Osteoblast (primary cell): ENCODE measurements around the gene S100A16. TPM values are rescaled to one million over a fixed set of nuclear protein-coding genes. Genes with fewer than 3 reads are reported as not detected.
"Not testable (repeated sequence)": the region's sequence is repeated elsewhere in the genome, so short reads cannot be mapped to it uniquely, and the experiment has no call there.

Source experiments
- DNase-seq: peaks from one replicate; pipeline ENCODE4 v3.0.0; 2011; ENCODE audit warnings: low spot score, mixed read lengths; ENCODE audit not compliant: insufficient read length; ENCODE audit errors: missing footprints
- H2AFZ ChIP-seq: 2 replicates; pipeline ENCODE4 v1.6.0; 2011; ENCODE audit warnings: mild to moderate bottlenecking, low read length
- H3K27ac ChIP-seq: 2 replicates; pipeline ENCODE4 v1.5.1; 2011; ENCODE audit warnings: mild to moderate bottlenecking, low read depth, low read length, moderate library complexity
- H3K27me3 ChIP-seq: 2 replicates; pipeline ENCODE4 v1.6.0; 2012; ENCODE audit warnings: mild to moderate bottlenecking, control low read depth, inconsistent platforms, low read length, moderate library complexity; ENCODE audit not compliant: insufficient read depth
- H3K36me3 ChIP-seq: 2 replicates; pipeline ENCODE4 v1.5.1; 2011; ENCODE audit warnings: mild to moderate bottlenecking, low read length, control low read depth, moderate library complexity; ENCODE audit not compliant: insufficient read depth
- H3K4me1 ChIP-seq: 2 replicates; pipeline ENCODE4 v1.5.1; 2011; ENCODE audit warnings: mild to moderate bottlenecking, low read length, control low read depth, moderate library complexity; ENCODE audit not compliant: insufficient read depth
- H3K4me2 ChIP-seq: 2 replicates; pipeline ENCODE4 v1.6.0; 2011; ENCODE audit warnings: mild to moderate bottlenecking, low read length; ENCODE audit not compliant: insufficient read depth
- H3K4me3 ChIP-seq: fragments of 200-600 bp; sonication (generic); 3 replicates; pipeline ENCODE4 v1.5.1; 2012; ENCODE audit warnings: mild to moderate bottlenecking, low read length, inconsistent platforms; ENCODE audit not compliant: insufficient read depth
- H3K79me2 ChIP-seq: 2 replicates; pipeline ENCODE4 v1.6.0; 2012; ENCODE audit warnings: mild to moderate bottlenecking, low read length, control low read depth, inconsistent platforms; ENCODE audit not compliant: insufficient read depth
- H3K9me3 ChIP-seq: 2 replicates; pipeline ENCODE4 v1.5.1; 2011; ENCODE audit warnings: low read depth, low read length, control low read depth
- H4K20me1 ChIP-seq: 2 replicates; pipeline ENCODE4 v1.6.0; 2012; ENCODE audit warnings: mild to moderate bottlenecking, low read length, control low read depth; ENCODE audit not compliant: insufficient read depth
- total RNA-seq: library from RNA; depleted of rRNA; stranded (reverse); fragments of >200 nt; gene quantifications from 2 replicates; pipeline ENCODE4 v1.2.3, GENCODE V29; 2012
- TF ChIP-seq, protein P1 (sequence below): IDR thresholded peaks from 2 replicates; pipeline ENCODE4 v1.5.1; 2011; ENCODE audit warnings: mild to moderate bottlenecking, low read depth, low read length, moderate library complexity; ENCODE audit errors: extremely low read depth

S100A16 gene
- total RNA-seq, 1 donor = 190 TPM

DNA sequence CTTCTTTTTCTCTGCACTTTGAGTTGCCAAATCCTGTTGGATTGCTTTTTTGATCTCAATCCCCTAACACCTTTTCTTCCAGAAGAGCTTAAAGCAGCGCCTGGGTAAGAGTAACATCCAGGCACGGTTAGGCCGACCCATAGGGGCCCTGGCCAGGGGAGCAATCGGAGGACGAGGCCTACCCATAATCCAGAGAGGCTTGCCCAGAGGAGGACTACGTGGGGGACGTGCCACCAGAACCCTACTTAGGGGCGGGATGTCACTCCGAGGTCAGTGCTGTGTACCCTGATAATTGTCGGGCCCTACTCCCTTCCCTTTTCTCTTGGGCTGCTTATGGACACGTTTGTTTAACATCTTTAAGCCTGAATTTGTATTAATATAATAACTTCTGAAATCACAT is 29.2 kb upstream of the S100A16 start:
- no peak overlapping the region for H3K4me3 ChIP-seq
- H3K79me2 ChIP-seq = peaks cover 56% of the 10 kb centered on the region
- TF ChIP-seq, protein P1, sequence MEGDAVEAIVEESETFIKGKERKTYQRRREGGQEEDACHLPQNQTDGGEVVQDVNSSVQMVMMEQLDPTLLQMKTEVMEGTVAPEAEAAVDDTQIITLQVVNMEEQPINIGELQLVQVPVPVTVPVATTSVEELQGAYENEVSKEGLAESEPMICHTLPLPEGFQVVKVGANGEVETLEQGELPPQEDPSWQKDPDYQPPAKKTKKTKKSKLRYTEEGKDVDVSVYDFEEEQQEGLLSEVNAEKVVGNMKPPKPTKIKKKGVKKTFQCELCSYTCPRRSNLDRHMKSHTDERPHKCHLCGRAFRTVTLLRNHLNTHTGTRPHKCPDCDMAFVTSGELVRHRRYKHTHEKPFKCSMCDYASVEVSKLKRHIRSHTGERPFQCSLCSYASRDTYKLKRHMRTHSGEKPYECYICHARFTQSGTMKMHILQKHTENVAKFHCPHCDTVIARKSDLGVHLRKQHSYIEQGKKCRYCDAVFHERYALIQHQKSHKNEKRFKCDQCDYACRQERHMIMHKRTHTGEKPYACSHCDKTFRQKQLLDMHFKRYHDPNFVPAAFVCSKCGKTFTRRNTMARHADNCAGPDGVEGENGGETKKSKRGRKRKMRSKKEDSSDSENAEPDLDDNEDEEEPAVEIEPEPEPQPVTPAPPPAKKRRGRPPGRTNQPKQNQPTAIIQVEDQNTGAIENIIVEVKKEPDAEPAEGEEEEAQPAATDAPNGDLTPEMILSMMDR = no peak
- H3K4me1 ChIP-seq = no peaks in the 10 kb centered on the region
- no peak overlapping the region for H2AFZ ChIP-seq
- H4K20me1 ChIP-seq = peaks cover 22% of the 10 kb centered on the region
- H3K36me3 ChIP-seq = peaks cover 85% of the 10 kb centered on the region
- H3K27ac ChIP-seq = no peak overlapping the region
- H3K27me3 ChIP-seq = no peaks in the 10 kb centered on the region
- no peak for DNase-seq
- no peak overlapping the region for H3K4me2 ChIP-seq
- no peaks in the 10 kb centered on the region for H3K9me3 ChIP-seq

- Histone ChIP-seq H3K4me1 (no peaks in the 10 kb centered on the region), H3K9me3 (no peaks in the 10 kb centered on the region), H3K27me3 (no peaks in the 10 kb centered on the region), H3K4me3 (no peak overlapping the region), H3K79me2 (peaks cover 69% of the 10 kb centered on the region), H2AFZ (no peak overlapping the region), H4K20me1 (peaks cover 24% of the 10 kb centered on the region), H3K36me3 (peaks cover 95% of the 10 kb centered on the region), H3K4me2 (no peak overlapping the region), H3K27ac (no peak overlapping the region)
- TF ChIP-seq, protein P1 = no peak
- no peak for DNase-seq
These were observed 27.9 kb upstream of the S100A16 start for GRCh38 chr1:153640861-153641260.

DNA sequence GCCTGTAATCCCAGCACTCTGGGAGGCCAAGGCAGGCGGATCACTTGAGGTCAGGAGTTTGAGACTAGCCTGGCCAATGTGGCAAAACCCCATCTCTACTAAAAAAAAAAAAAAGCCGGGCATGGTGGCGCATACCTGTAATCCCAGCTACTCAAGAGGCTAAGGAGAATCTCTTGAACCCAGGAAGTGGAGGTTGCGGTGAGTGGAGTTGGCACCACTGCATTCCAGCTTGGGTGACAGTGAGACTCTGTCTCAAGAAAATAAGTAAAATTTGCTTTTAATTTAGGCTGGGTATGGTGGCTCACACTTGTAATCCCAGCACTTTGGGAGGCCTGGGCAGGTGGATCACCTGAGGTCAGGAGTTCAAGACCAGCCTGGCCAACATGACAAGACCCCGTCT is 27.3 kb upstream of the S100A16 start:
- H3K4me3 ChIP-seq, H3K9me3 ChIP-seq, H3K4me1 ChIP-seq, DNase-seq, H3K27ac ChIP-seq, H2AFZ ChIP-seq, H3K27me3 ChIP-seq, H3K4me2 ChIP-seq: not testable (repeated sequence)
- H3K79me2 ChIP-seq = peaks cover 76% of the 10 kb centered on the region
- H4K20me1 ChIP-seq = peaks cover 23% of the 10 kb centered on the region
- peaks cover 90% of the 10 kb centered on the region for H3K36me3 ChIP-seq

DNA sequence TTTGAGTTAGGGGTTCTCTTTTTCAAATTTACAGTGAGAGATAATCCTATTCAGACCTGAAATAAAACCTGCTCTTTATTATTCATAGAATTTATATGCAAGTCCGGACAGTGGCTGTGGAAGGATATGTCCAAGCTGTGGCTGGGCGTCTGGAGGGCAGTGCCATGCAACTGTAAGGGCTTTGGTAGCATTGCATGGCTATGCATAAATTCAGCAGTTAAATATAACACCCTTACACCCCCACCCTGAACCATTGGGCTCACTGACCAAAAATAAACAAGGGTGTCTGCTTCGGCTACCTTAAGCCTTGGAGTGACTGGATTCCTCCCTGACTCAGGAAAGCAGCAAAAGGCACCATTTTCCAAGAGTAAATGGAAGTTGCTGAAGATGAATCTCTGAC is 26.3 kb upstream of the S100A16 start:
- Histone ChIP-seq H3K27ac (no peak overlapping the region), H3K36me3 (peaks cover 80% of the 10 kb centered on the region)

More for the DNA sequence above, 26.3 kb upstream of the S100A16 start:
- H3K9me3 ChIP-seq = no peaks in the 10 kb centered on the region
- TF ChIP-seq, protein P1 = no peak
- no peak overlapping the region for H3K4me2 ChIP-seq
- H3K4me3 ChIP-seq = no peak overlapping the region
- no peak for DNase-seq
- peaks cover 83% of the 10 kb centered on the region for H3K79me2 ChIP-seq
- H4K20me1 ChIP-seq = peaks cover 24% of the 10 kb centered on the region
- H3K4me1 ChIP-seq = no peaks in the 10 kb centered on the region
- H2AFZ ChIP-seq = no peak overlapping the region
- no peaks in the 10 kb centered on the region for H3K27me3 ChIP-seq
